Measurements from ENCODE around the gene GTF2IRD1. TPM values are rescaled to one million over a fixed set of nuclear protein-coding genes. Genes with fewer than 3 reads are reported as not detected.

The GTF2IRD1 gene
- total RNA-seq, 1 donor from 2014 or later: 80.8 TPM

DNA sequence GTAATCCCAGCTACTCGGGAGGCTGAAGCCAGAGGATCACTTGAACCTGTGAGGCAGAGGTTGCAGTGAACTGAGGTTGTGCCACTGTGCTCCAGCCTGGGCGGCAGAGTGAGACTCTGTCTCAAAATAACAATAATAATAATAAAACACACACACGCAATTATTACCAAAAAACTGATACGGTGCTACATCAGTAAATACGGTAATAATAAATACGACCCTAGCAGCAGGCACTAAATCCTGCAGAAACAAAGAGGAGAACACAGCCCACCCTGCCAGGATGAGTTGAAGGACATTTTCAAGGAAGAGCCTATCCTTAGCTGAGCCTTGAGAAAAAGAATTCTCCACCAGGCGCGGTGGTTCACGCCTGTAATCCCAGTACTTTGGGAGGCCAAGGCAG, 169.4 kb downstream of the GTF2IRD1 start:
- no peak overlapping the region for H3K27ac Mint-ChIP-seq
- H3K9me3 Mint-ChIP-seq: no peaks in the 10 kb centered on the region
- H3K4me3 Mint-ChIP-seq: no peak overlapping the region
- H3K27me3 Mint-ChIP-seq (ENCODE audit: low read depth): no peaks in the 10 kb centered on the region
- peaks cover 9% of the 10 kb centered on the region for H3K4me1 Mint-ChIP-seq
- DNase-seq (ENCODE audit: low spot score in 2 of 2, unreplicated experiment in 2 of 2): no peak
- TF ChIP-seq, protein P1, sequence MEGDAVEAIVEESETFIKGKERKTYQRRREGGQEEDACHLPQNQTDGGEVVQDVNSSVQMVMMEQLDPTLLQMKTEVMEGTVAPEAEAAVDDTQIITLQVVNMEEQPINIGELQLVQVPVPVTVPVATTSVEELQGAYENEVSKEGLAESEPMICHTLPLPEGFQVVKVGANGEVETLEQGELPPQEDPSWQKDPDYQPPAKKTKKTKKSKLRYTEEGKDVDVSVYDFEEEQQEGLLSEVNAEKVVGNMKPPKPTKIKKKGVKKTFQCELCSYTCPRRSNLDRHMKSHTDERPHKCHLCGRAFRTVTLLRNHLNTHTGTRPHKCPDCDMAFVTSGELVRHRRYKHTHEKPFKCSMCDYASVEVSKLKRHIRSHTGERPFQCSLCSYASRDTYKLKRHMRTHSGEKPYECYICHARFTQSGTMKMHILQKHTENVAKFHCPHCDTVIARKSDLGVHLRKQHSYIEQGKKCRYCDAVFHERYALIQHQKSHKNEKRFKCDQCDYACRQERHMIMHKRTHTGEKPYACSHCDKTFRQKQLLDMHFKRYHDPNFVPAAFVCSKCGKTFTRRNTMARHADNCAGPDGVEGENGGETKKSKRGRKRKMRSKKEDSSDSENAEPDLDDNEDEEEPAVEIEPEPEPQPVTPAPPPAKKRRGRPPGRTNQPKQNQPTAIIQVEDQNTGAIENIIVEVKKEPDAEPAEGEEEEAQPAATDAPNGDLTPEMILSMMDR (IDR thresholded peaks at IDR 0.05; ENCODE audit: unreplicated experiment): no peak
- no peaks in the 10 kb centered on the region for H3K36me3 Mint-ChIP-seq

DNA sequence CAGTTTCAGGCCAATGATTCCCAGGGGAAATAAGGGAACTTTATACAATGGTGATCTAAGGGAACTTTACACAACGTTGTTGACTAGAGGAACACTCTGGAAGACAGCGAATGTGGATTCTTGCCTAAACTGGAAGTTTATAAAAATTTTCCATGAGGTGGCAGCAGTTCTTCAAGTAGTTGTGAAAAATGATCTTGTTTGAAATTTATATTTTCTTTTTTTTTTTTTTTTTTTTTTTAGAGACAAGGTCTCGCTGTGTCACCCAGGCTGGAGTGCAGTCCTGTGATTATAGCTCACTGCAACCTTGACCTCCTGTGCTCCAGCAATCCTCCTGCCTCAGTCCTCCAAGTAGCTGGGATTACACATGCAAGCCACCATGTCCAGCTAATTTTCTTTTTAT, 171.7 kb downstream of the GTF2IRD1 start:
- Mint-ChIP-seq H3K27ac (no peak overlapping the region), H3K4me1 (peaks cover 13% of the 10 kb centered on the region), H3K27me3 (ENCODE audit: low read depth) (no peaks in the 10 kb centered on the region), H3K4me3 (no peak overlapping the region), H3K9me3 (no peaks in the 10 kb centered on the region), H3K36me3 (no peaks in the 10 kb centered on the region)
- DNase-seq (ENCODE audit: low spot score in 2 of 2, unreplicated experiment in 2 of 2): no peak
- TF ChIP-seq, protein P1 (IDR thresholded peaks at IDR 0.05; ENCODE audit: unreplicated experiment): no peak

DNA sequence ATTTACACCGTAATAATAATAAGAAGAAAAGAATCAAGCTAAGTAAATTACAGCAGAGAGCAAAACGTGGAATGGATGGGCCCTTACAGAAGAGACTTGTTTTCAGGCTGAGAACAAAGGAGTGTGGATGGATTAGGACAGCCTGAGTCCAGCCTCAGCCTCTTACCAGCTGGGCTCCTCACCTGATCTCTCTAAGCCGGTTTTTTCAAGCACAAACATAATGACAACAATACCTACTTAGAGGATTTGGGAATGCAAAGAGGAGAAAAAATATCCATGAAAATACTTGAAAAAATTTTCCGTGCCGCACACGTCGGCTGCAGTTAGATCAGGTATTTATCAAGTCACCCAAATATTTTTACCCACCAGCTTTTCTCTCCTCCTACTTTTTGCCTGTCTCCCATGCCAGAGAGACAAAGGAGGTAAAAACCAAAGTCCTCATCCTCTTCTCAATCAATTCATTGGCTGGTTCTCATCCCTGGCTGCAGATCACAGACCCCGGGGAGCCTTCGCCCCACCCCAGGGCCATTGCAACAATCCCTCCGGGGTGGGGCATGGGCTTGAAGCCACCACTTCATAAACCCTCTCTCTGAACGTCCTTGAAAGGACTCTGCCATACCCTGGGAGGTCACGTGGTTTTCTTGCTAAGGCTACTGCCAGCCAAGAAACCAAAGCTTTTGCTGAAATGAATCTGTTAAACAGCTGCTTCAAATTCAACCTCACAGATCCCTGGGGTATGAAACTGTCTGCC, 174.1 kb downstream of the GTF2IRD1 start:
- H3K4me1 Mint-ChIP-seq: peaks cover 13% of the 10 kb centered on the region
- peak overlapping the region; percentile 77 for H3K27ac Mint-ChIP-seq
- H3K27me3 Mint-ChIP-seq (ENCODE audit: low read depth): no peaks in the 10 kb centered on the region
- no peaks in the 10 kb centered on the region for H3K36me3 Mint-ChIP-seq
- H3K4me3 Mint-ChIP-seq: no peak overlapping the region
- no peak for DNase-seq (ENCODE audit: low spot score in 2 of 2, unreplicated experiment in 2 of 2)
- TF ChIP-seq, protein P1 (IDR thresholded peaks at IDR 0.05; ENCODE audit: unreplicated experiment): no peak
- no peaks in the 10 kb centered on the region for H3K9me3 Mint-ChIP-seq

DNA sequence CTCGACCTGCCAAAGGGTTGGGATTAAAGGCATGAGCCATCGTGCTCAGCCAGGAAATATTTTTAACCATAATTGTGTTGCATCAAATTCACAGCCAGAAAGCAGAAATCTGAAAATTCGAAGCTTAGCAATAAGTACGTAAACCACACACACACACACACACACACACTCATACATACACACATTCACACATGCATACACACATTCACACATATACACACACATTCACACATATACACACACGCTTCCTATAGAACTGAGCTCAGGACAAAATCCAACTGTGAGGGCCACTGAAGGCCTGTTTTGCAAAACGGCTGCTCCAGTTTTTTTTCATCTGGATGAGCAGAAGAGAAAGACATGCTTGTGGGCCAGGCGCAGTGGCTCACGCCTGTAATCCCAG, 178.8 kb downstream of the GTF2IRD1 start:
- Mint-ChIP-seq H3K36me3 (no peaks in the 10 kb centered on the region), H3K4me1 (peaks cover 19% of the 10 kb centered on the region), H3K27ac (no peak overlapping the region), H3K4me3 (no peak overlapping the region), H3K9me3 (no peaks in the 10 kb centered on the region), H3K27me3 (ENCODE audit: low read depth) (no peaks in the 10 kb centered on the region)
- TF ChIP-seq, protein P1 (IDR thresholded peaks at IDR 0.05; ENCODE audit: unreplicated experiment): no peak
- no peak for DNase-seq (ENCODE audit: low spot score in 2 of 2, unreplicated experiment in 2 of 2)

DNA sequence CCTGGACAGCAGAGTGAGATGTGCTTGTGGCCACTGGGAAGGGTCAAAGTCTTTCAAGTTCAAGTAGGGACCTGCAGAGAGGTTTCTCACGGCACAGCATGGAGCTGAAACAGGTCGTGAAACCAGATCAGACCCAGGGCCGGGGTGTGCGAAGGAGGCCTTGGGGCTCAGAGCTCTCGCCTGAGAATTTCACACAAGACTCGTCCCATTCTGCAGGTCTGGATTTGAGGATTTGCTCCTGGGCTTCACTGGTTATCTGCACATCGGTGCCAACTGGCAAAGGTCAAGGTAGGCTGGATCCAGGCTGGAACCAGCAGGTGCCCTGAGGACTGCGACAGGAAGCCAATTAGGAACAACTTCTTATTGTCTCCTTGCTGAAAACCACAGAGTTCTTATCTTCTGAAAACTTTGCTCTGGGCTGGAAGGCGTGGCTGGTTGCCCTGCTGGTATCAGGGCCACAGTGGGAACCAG, 179.8 kb downstream of the GTF2IRD1 start:
- no peak for DNase-seq (ENCODE audit: low spot score in 2 of 2, unreplicated experiment in 2 of 2)
- H3K9me3 Mint-ChIP-seq: no peaks in the 10 kb centered on the region
- no peaks in the 10 kb centered on the region for H3K27me3 Mint-ChIP-seq (ENCODE audit: low read depth)
- TF ChIP-seq, protein P1 (IDR thresholded peaks at IDR 0.05; ENCODE audit: unreplicated experiment): no peak
- H3K4me1 Mint-ChIP-seq: peaks cover 10% of the 10 kb centered on the region
- no peak overlapping the region for H3K27ac Mint-ChIP-seq
- no peaks in the 10 kb centered on the region for H3K36me3 Mint-ChIP-seq
- no peak overlapping the region for H3K4me3 Mint-ChIP-seq

All from mesothelial cell of epicardium (in vitro differentiated cells).